HL-60/S4 treated with phorbol 12-myristate 13-acetate at 8.2 ng/mL for 4 days and 3 days (cell line): Measurements from ENCODE around the gene ARFRP1.

Experiments
- in situ Hi-C: fragments of 300-500 bp; cut with MboI; formaldehyde crosslinking; loops from 2 replicates; pipeline ENCODE4 v1.15.0; 2022; ENCODE audit warnings: low sequenced_read_pairs

Gene ARFRP1

DNA sequence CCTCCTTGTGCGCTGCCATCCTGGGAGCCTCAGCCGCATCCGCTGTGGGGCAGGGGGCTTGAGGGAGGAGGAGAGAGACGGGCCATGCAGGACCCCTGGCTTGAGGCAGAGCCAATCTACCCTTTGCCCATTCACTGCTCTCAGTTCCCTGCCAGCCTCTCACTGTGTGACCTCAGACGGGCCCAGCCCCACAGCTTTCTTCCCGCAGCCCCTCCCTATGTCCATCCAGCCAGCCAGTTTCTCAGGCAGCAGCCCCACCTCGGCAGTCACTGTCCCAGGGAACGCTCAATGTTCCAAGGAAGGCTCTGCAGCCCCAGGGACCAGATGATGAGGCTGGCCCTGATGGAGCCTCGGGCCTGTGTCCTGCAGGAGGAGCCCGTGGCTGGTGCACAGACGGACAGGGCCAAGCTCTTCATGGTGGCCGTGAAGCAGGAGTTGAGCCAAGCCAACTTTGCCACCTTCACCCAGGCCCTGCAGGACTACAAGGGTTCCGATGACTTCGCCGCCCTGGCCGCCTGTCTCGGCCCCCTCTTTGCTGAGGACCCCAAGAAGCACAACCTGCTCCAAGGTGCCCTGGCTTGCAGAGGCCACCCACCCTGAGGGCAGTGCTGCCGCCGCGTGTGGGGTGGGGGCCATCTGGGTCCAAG lies 15.2 kb downstream of the ARFRP1 start:
- in situ Hi-C loops, result no loop called here

DNA sequence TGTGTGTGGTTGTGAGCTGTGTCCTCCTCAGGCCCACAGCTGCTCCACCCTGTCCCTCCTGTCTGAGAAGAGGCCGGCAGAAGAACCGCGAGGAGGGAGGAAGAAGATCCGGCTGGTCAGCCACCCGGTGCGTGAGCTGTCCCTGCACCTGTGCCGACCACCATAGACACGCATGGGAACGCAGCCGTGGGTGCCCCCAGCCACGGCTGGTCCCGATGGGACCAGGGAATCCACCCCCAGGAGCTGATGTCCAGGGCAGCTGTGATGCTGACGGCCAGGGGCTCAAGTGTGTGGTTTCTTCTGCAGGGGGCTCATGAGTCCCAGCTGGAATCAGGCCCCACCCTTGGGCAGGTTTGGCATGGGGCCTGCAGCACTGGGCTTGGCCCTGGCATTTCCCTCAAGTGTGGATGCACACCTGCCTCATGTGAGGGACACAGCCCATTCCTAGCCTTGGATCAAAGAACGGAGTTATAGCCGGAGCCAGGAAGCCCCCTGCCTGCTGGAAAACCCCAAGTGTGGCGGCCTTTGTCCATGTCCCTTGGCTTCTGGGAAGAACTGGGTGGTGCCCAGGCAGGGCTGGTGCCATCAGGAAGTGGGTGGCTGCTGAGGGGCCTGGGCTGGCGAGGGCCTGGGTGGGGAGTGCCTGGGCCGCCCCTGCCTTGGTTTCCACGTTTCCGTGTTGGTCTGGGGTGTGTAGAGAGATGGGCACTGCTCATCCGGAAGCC lies 15.9 kb downstream of the ARFRP1 start:
- in situ Hi-C loops, result no loop called here

- in situ Hi-C loops, result no loop called here
Observed at GRCh38 chr20:63690898-63691710, 16.7 kb downstream of the ARFRP1 start.

- in situ Hi-C loops, result no loop called here
Observed at GRCh38 chr20:63690003-63690897, 17.5 kb downstream of the ARFRP1 start.

GRCh38 chr20:63689046-63690002 lies 18.5 kb downstream of the ARFRP1 start:
- in situ Hi-C loops, result no loop called here

GRCh38 chr20:63688228-63689045 lies 19.3 kb downstream of the ARFRP1 start:
- in situ Hi-C loops, result no loop called here

DNA sequence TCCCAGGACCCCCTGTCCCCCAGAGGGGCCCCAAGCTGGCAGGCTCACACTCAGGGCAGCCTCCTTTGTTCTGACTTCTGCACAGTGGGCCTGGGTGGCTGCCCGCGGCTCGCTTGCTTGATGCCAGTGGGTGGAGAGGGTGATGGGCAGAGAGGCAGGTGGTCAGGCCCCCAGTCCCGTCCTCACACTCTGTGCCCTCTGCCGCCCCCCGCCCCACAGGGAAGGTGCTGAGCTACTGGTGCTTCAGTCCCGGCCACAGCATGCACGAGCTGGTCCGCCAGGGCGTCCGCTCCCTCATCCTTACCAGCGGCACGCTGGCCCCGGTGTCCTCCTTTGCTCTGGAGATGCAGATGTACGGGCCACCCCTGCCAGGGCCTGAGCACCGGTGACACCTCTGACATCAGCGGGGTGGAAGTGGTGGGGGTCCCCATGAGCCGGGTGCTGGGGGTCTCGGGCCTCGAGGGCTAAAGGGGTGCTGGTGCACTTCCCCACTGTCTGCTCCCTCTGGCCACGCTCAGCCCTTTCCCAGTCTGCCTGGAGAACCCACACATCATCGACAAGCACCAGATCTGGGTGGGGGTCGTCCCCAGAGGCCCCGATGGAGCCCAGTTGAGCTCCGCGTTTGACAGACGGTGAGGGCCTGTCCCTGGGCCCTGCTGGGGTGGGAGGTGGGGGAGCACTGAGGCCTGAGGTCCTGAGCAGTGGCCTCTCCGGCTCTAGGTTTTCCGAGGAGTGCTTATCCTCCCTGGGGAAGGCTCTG lies 20.2 kb downstream of the ARFRP1 start:
- in situ Hi-C loops, result no loop called here

DNA sequence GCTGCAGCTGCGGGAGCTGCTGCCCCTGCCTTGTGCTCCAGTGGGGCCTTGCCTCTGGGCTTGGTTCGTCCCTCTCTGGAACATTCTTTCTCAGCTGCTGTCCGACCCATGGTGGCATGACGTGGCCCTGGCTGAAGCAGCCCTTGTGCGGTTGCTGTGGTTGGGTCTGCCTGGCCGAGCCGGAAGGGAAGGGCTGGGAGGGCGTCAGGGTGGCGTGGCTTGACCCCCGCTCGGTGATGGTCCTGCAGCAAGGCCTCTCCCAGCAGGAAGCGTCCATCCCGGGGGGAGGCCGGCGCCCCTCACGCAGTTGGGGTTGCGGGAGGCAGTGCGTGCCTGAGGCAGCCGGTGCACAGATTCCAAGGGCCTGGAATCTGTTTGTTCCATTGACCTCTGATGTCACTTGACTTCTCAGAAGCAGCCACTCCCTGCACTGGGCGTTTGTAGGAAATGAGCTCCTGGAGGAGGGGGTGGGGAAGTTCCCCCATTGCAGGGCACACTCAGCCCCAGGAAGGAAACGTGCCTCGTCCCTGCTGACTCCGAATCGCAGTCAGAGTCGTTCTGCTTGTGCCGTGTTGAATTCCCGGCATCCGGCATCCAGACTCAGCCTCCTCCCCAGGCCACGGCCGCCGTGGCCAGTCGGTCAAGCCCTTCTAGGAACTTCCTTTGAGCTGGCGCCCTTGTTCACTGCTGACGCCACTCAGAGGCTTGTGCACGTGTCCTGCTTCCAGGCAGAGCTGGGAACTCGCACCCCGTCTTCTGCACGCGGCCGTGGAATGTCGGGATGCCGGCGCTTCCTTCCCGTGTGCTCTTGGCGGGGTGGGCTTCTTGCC lies 21.1 kb downstream of the ARFRP1 start:
- in situ Hi-C loops, result no loop called here

GRCh38 chr20:63686094-63686491 lies 21.7 kb downstream of the ARFRP1 start:
- in situ Hi-C loops, result no loop called here

DNA sequence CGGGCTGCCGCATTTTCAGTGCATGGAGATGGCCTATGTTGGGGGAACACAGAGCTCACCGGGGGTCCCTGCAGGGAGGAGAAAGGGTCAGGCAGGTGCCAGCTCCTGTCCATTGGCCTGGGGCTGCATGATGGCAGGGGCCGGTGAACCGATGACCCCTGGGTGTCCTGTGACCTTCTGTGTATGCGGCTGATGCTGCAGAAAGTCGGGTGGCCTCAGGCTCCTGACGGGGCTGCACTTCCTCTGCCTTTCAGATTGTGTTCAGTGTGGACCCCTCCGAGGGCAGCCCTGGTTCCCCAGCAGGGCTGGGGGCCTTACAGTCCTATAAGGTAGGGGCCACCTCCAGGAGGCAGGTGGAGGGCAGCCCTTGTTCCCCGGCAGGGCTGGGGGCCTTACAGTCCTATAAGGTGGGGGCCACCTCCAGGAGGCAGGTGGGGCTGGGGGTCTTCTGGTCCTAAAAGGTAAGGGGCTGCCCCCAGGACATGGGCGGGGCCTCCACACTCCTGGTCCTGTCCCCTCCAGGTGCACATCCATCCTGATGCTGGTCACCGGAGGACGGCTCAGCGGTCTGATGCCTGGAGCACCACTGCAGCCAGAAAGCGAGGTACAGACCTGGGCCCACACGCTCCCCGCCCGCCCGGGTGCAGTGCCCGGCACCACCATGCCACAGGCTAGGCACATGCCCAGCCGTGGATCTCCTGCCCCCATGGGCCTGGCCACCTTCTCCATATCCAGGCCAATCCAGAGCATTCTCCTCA lies 22.3 kb downstream of the ARFRP1 start:
- in situ Hi-C loops, result no loop called here

GRCh38 chr20:63682384-63683139 lies 25.2 kb downstream of the ARFRP1 start:
- in situ Hi-C loops, result no loop called here

- in situ Hi-C loops, result no loop called here
Observed at GRCh38 chr20:63681609-63682142, 26.1 kb downstream of the ARFRP1 start.

- in situ Hi-C loops, result no loop called here
Observed at GRCh38 chr20:63680857-63681608, 26.7 kb downstream of the ARFRP1 start.

GRCh38 chr20:63680427-63680826 lies 27.3 kb downstream of the ARFRP1 start:
- in situ Hi-C loops, result no loop called here

DNA sequence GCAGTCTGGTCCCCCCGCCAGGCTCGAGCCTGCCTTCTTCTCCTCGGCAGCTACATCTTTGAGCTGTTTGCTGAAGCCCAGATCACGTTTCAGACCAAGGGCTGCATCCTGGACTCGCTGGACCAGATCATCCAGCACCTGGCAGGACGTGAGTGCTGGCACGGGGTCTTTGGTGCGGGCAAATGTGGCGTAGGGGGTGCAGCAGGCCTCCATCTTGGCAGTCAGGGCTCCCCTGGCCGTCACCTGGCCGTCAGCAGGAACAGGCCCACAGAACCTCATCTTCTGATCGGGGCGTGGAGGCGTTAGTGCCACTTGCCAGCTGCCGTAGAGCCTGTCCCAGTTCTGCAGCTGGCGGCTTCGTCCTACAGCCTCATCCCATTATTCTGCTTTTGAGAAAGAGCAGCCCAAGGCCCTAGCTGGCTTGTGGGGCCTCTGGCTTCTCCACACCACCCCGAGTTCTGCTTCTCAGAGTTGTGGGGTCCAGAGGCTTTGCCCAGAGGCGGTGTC lies 27.9 kb downstream of the ARFRP1 start:
- in situ Hi-C loops, result no loop called here
